ENCODE data around the gene SLN. TPM values are rescaled to one million over a fixed set of nuclear protein-coding genes. Genes with fewer than 3 reads are reported as not detected.

SLN gene
- total RNA-seq, 1 experiment from 2014 or later, result not detected

- Histone ChIP-seq H3K4me2 (ENCODE audit: insufficient read depth, insufficient read length, low read length) (no peak overlapping the region), H3K4ac (ENCODE audit: low read depth, low read length) (no peak overlapping the region), H4K5ac (ENCODE audit: insufficient read length, low read depth, low read length) (no peak overlapping the region), H3K23me2 (ENCODE audit: insufficient read length, low read depth, low read length, poor library complexity, severe bottlenecking) (no peaks in the 10 kb centered on the region), H4K8ac (replicated peaks; ENCODE audit: insufficient read length, low read depth, low read length) (no peak overlapping the region), H3K27me3 (ENCODE audit: insufficient read depth, low read length) (no peaks in the 10 kb centered on the region), H2BK120ac (ENCODE audit: low read depth, low read length, poor library complexity, severe bottlenecking) (no peak overlapping the region), H2AK5ac (ENCODE audit: insufficient read length, low read length) (no peak overlapping the region), H4K91ac (ENCODE audit: insufficient read length, low read depth, low read length) (no peak overlapping the region), H3K9me3 (ENCODE audit: control insufficient read depth, low read depth, low read length) (no peaks in the 10 kb centered on the region), H3K79me1 (ENCODE audit: insufficient read depth, low read depth, low read length, poor library complexity, severe bottlenecking) (no peaks in the 10 kb centered on the region), H2BK20ac (ENCODE audit: low read depth, low read length, poor library complexity, severe bottlenecking) (no peak overlapping the region), H3K27ac (ENCODE audit: insufficient read length, low read depth, low read length) (no peak overlapping the region), H3K56ac (ENCODE audit: insufficient read length, low read depth, low read length) (no peak overlapping the region), H3K18ac (ENCODE audit: insufficient read length, low read depth, low read length) (no peak overlapping the region), H4K20me1 (ENCODE audit: control insufficient read depth, insufficient read depth, insufficient read length) (no peaks in the 10 kb centered on the region), H3T11ph (ENCODE audit: low read length) (no peak overlapping the region), H3K23ac (ENCODE audit: insufficient read length, low read depth, low read length) (no peak overlapping the region), H3K9ac (ENCODE audit: extremely low read depth, insufficient read length, low read length) (no peak overlapping the region), H2BK5ac (ENCODE audit: insufficient read length, low read length) (no peak overlapping the region), H2BK12ac (ENCODE audit: insufficient read length, low read depth, low read length) (no peak overlapping the region), H2BK15ac (ENCODE audit: low read depth, low read length) (no peak overlapping the region), H3K14ac (ENCODE audit: insufficient read depth, low read length) (no peak overlapping the region), H3K4me1 (ENCODE audit: insufficient read depth, low read length) (peaks cover 6% of the 10 kb centered on the region; the same call in 1 of the 2 replicates), H2AFZ (ENCODE audit: low read length) (no peak overlapping the region), H3K79me2 (ENCODE audit: insufficient read depth, low read length) (no peaks in the 10 kb centered on the region)
- Mint-ChIP-seq H3K9me3 (no peaks in the 10 kb centered on the region), H3K4me1 (peaks cover 14 to 15% of the 10 kb centered on the region in 2 experiments), H3K36me3 (ENCODE audit: insufficient read depth in 1 of 3, low read depth in 3 of 3) (no peaks in the 10 kb centered on the region), H3K27ac (peak overlapping the region in 1 of 3 experiments; percentile 48; a peak in 1 of 7 replicates), H3K4me3 (no peak overlapping the region), H3K27me3 (ENCODE audit: low read depth) (no peaks in the 10 kb centered on the region)
- DNase-seq, result no peak
- no peak for TF ChIP-seq CTCF (conservative IDR thresholded peaks at IDR 0.05)
- WGBS (ENCODE audit: extremely low coverage, insufficient read length, low lambda C conversion rate), result no CpG with 5 or more reads among the region's 10 CpGs
Observed at GRCh38 chr11:107665018-107665417, 46.8 kb downstream of the SLN start.
